PC-9 (cell line): Measurements from ENCODE around the gene CRAMP1. TPM values are rescaled to one million over a fixed set of nuclear protein-coding genes. Genes with fewer than 3 reads are reported as not detected.

Experiments
- BruUV-seq: library from RNA; stranded (reverse); fragments of 400-500 nt; replicated peaks from 2 replicates; lab custom pipeline; 2021; lab: Mats Ljungman, UMichigan
- CTCF ChIA-PET: fragments of 300-600 bp; sonication (Branson Sonifier 250); formaldehyde crosslinking; loops from one replicate; lab custom pipeline; 2022; ENCODE audit warnings: antibody characterized with exemption; lab: Charles Lee
- POLR2A ChIA-PET: fragments of 300-600 bp; sonication (Branson Sonifier 250); formaldehyde crosslinking; loops from one replicate; lab custom pipeline; 2022; ENCODE audit warnings: antibody characterized with exemption; ENCODE audit not compliant: unreplicated experiment; lab: Charles Lee
- DNase-seq, 2 experiments: peaks; one replicate each; pipeline versions ENCODE4 v3.0.0 to v3.0.0-alpha.2; 2015 to 2022; ENCODE audit warnings: mixed read lengths in 1 of 2
- H2AFZ ChIP-seq: fragments of 200-600 bp; sonication (generic); 2 replicates; pipeline ENCODE4 v1.8.1; 2017; ENCODE audit warnings: antibody characterized with exemption
- H3F3A ChIP-seq: fragments of 200-600 bp; sonication (generic); 2 replicates; pipeline ENCODE4 v1.8.1; 2017; ENCODE audit warnings: antibody characterized with exemption, mild to moderate bottlenecking, low read depth; ENCODE audit not compliant: insufficient read depth
- H3K27ac ChIP-seq: fragments of 200-600 bp; sonication (generic); 2 replicates; pipeline ENCODE4 v1.6.1; 2016; ENCODE audit warnings: mixed run types
- H3K27me3 ChIP-seq: fragments of 200-600 bp; sonication (generic); 2 replicates; pipeline ENCODE4 v1.6.1; 2016; ENCODE audit warnings: low read depth, mixed run types; ENCODE audit not compliant: insufficient read depth
- H3K36me3 ChIP-seq: fragments of 200-600 bp; sonication (generic); 2 replicates; pipeline ENCODE4 v1.6.1; 2016; ENCODE audit warnings: low read depth, mixed run types
- H3K4me1 ChIP-seq: fragments of 200-600 bp; sonication (generic); replicated peaks from 2 replicates; pipeline ENCODE4 v1.6.1; 2016; ENCODE audit warnings: mixed run types; ENCODE audit not compliant: insufficient read depth
- H3K4me2 ChIP-seq: fragments of 200-600 bp; sonication (generic); 2 replicates; pipeline ENCODE4 v1.6.1; 2017; ENCODE audit warnings: mixed run types
- H3K4me3 ChIP-seq: fragments of 200-600 bp; sonication (generic); 2 replicates; pipeline ENCODE4 v1.6.1; 2016; ENCODE audit warnings: mixed run types
- H3K79me2 ChIP-seq: fragments of 200-600 bp; sonication (generic); 2 replicates; pipeline ENCODE4 v1.6.1; 2017; ENCODE audit warnings: low read depth, mixed run types
- H3K9me2 ChIP-seq: fragments of 200-600 bp; sonication (generic); 2 replicates; pipeline ENCODE4 v1.8.1; 2017; ENCODE audit warnings: mild to moderate bottlenecking; ENCODE audit not compliant: insufficient read depth
- H3K9me3 ChIP-seq: fragments of 200-600 bp; sonication (generic); 2 replicates; pipeline ENCODE4 v1.8.1; 2016; ENCODE audit warnings: low read depth; ENCODE audit not compliant: insufficient read depth
- H4K20me1 ChIP-seq: fragments of 200-600 bp; sonication (generic); 2 replicates; pipeline ENCODE4 v1.8.1; 2017; ENCODE audit not compliant: insufficient read depth
- EZH2 ChIP-seq: fragments of 200-600 bp; sonication (generic); IDR thresholded peaks from 2 replicates; pipeline ENCODE4 v1.8.0; 2017; ENCODE audit warnings: antibody characterized with exemption, low read depth
- intact Hi-C: fragments of 100-400 bp; cut with micrococcal nuclease; formaldehyde crosslinking; loops from one replicate; pipeline ENCODE4 v1.10.0; 2022; ENCODE audit not compliant: unreplicated experiment
- total RNA-seq: library from RNA; stranded (reverse); gene quantifications from 2 replicates; pipeline ENCODE4 v1.2.3, GENCODE V29; 2021
- TF ChIP-seq, protein P1 (sequence below): fragments of 200-600 bp; sonication (generic); conservative IDR thresholded peaks from 2 replicates; pipeline ENCODE4 v1.6.1; 2017; ENCODE audit warnings: mixed run types, antibody characterized with exemption, mild to moderate bottlenecking, moderate library complexity

CRAMP1 gene
- total RNA-seq, 1 experiment from 2014 or later: 22.7 TPM

DNA sequence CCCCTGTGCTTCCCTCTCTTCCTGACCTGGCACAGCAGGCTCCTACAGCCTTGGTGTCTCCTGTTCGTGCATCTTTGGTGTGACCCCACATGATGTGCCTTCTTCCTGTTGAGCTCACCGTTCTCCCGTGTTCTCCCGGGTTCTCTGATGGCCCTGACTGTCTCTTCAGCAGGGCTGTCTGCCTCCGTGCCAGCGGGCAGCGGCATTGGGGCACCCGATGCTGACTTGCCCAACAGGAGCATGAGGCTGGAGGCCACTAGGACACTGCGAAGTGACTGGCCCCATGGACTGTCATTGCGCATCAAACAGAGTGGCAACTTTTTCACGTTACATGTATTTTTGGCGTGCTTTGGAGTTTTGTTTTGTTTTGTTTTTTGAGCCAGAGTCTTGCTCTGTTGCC, 22.4 kb downstream of the CRAMP1 start:
- CTCF ChIA-PET: no interaction called here
- no peaks in the 10 kb centered on the region for H3K79me2 ChIP-seq
- 0 out of 2 replicates have a peak, but pooled peaks cover 3% of the 10 kb centered on the region for H3K36me3 ChIP-seq
- TF ChIP-seq, protein P1, sequence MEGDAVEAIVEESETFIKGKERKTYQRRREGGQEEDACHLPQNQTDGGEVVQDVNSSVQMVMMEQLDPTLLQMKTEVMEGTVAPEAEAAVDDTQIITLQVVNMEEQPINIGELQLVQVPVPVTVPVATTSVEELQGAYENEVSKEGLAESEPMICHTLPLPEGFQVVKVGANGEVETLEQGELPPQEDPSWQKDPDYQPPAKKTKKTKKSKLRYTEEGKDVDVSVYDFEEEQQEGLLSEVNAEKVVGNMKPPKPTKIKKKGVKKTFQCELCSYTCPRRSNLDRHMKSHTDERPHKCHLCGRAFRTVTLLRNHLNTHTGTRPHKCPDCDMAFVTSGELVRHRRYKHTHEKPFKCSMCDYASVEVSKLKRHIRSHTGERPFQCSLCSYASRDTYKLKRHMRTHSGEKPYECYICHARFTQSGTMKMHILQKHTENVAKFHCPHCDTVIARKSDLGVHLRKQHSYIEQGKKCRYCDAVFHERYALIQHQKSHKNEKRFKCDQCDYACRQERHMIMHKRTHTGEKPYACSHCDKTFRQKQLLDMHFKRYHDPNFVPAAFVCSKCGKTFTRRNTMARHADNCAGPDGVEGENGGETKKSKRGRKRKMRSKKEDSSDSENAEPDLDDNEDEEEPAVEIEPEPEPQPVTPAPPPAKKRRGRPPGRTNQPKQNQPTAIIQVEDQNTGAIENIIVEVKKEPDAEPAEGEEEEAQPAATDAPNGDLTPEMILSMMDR: no peak
- no peak for TF ChIP-seq EZH2
- intact Hi-C loops: no loop called here
- no peaks in the 10 kb centered on the region for H3K9me2 ChIP-seq
- no peak overlapping the region for H3K27ac ChIP-seq
- H3K4me1 ChIP-seq: no peaks in the 10 kb centered on the region
- H4K20me1 ChIP-seq: peaks cover 24% of the 10 kb centered on the region
- H2AFZ ChIP-seq: no peak overlapping the region
- no peak overlapping the region for H3K4me3 ChIP-seq
- POLR2A ChIA-PET: no interaction called here
- no peak overlapping the region for H3K4me2 ChIP-seq
- DNase-seq: no peak
- H3K27me3 ChIP-seq: no peaks in the 10 kb centered on the region
- no TSS peak for BruUV-seq
- no peaks in the 10 kb centered on the region for H3K9me3 ChIP-seq
- no peaks in the 10 kb centered on the region for H3F3A ChIP-seq

DNA sequence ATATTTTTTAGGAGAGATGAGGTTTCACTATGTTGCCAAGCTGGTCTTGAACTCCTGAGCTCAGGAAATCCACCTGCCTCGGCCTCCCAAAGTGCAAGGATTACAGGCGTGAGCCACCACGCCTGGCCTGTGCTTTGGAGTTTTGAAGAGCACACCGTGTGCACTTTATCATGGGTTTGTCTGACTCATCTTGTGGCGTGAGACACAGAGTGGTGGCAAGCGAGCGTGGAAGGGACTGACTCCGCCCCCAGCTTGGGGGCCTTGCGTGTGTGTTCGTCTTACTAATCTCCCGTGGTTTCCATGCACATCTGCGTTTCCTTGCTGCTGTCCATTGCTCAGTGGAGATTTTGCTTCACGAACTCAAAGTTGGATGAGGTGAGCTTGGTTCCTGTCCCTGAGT, 22.9 kb downstream of the CRAMP1 start:
- Histone ChIP-seq H3F3A (no peaks in the 10 kb centered on the region), H3K27me3 (no peaks in the 10 kb centered on the region), H2AFZ (no peak overlapping the region), H3K4me2 (no peak overlapping the region), H3K79me2 (no peaks in the 10 kb centered on the region), H3K36me3 (0 out of 2 replicates have a peak, but pooled peaks cover 3% of the 10 kb centered on the region), H3K4me1 (no peaks in the 10 kb centered on the region), H3K9me2 (no peaks in the 10 kb centered on the region), H3K4me3 (no peak overlapping the region), H4K20me1 (peaks cover 24% of the 10 kb centered on the region), H3K27ac (no peak overlapping the region), H3K9me3 (no peaks in the 10 kb centered on the region)
- BruUV-seq: no TSS peak
- CTCF ChIA-PET: no interaction called here
- DNase-seq: no peak
- intact Hi-C loops: no loop called here
- POLR2A ChIA-PET: no interaction called here
- TF ChIP-seq EZH2: no peak
- TF ChIP-seq, protein P1: no peak

DNA sequence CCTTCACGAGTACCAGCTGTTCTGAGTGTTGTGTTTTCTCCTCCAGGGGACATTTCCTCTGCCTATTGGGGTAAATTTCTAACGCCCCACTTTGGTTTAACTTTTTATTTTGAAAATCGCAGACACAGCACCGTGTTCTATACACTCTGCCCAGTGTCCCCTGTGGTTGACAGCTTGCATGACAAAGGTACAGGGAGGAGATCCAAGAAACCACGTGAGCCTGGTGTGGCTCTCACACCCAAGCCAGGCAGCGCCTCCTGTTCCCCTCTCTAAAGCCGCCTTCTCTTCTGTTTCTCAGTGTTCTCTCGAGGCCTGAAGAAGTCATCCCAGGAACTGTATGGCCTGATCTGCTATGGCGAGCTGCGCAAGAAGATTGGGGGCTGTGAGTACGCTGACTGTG, 25.4 kb downstream of the CRAMP1 start:
- no peak overlapping the region for H2AFZ ChIP-seq
- DNase-seq: no peak
- no peaks in the 10 kb centered on the region for H3K9me2 ChIP-seq
- TF ChIP-seq, protein P1: no peak
- no peak for TF ChIP-seq EZH2
- no peaks in the 10 kb centered on the region for H3K4me1 ChIP-seq
- ChIA-PET CTCF (no interaction called here), POLR2A (no interaction called here)
- H3K27me3 ChIP-seq: no peaks in the 10 kb centered on the region
- H3K9me3 ChIP-seq: no peaks in the 10 kb centered on the region
- H3K4me3 ChIP-seq: no peak overlapping the region
- no peak overlapping the region for H3K4me2 ChIP-seq
- 0 out of 2 replicates have a peak, but pooled peaks cover 5% of the 10 kb centered on the region for H3K36me3 ChIP-seq
- no TSS peak for BruUV-seq
- no peak overlapping the region for H3K27ac ChIP-seq
- no peaks in the 10 kb centered on the region for H3F3A ChIP-seq
- H4K20me1 ChIP-seq: peaks cover 16% of the 10 kb centered on the region
- intact Hi-C loops: no loop called here
- H3K79me2 ChIP-seq: no peaks in the 10 kb centered on the region
